Measurements from ENCODE around the gene SIRPB2. TPM values are rescaled to one million over a fixed set of nuclear protein-coding genes. Genes with fewer than 3 reads are reported as not detected.

Gene SIRPB2
- total and polyA plus RNA-seq, 10 of the 15 experiments (the other 5 are each of a cell fraction or from before 2014, with no cell fraction given) = not detected

- Histone ChIP-seq H3K79me2 (ENCODE audit: control insufficient read depth, insufficient read depth, low read length) (no peaks in the 10 kb centered on the region), H2AFZ (ENCODE audit: control insufficient read depth, low read depth, low read length) (no peak overlapping the region), H3K9ac (ENCODE audit: control insufficient read depth, insufficient read depth, low read length) (no peak overlapping the region), H3K27me3 (replicated peaks in 1 of 2; ENCODE audit: control insufficient read depth in 2 of 2, insufficient read depth in 2 of 2, low read length in 1 of 2) (peaks cover 0 to 2% of the 10 kb centered on the region in 2 experiments; a peak in 1 of 4 replicates), H3K27ac (ENCODE audit: control insufficient read depth, insufficient read depth) (no peak overlapping the region), H3K4me2 (ENCODE audit: control insufficient read depth, insufficient read depth) (no peak overlapping the region), H4K20me1 (ENCODE audit: control insufficient read depth, insufficient read depth) (no peaks in the 10 kb centered on the region), H3K4me3 (no peak overlapping the region), H3K9me3 (replicated peaks; ENCODE audit: control insufficient read depth, insufficient read depth, low read length) (no peaks in the 10 kb centered on the region; the same call in 2 of the 3 replicates), H3K36me3 (ENCODE audit: control insufficient read depth in 2 of 2, insufficient read depth in 2 of 2, low read length in 1 of 2) (no peaks in the 10 kb centered on the region), H3K4me1 (ENCODE audit: control insufficient read depth, insufficient read depth, low read length) (no peaks in the 10 kb centered on the region; the same call in 1 of the 2 replicates)
- FAIRE-seq = no peak
- in situ Hi-C loops (cut with MboI) = no loop called here
- 0% methylated on average over 2 of the region's 2 CpGs for WGBS (ENCODE audit: insufficient coverage, insufficient replicate concordance, low lambda C conversion rate, missing lambda C conversion rate)
- intact Hi-C loops (cut with micrococcal nuclease; ENCODE audit: unreplicated experiment) = no loop called here
- SMC1A ChIA-PET (ENCODE audit: uncharacterized antibody, unreplicated experiment) = interaction anchor here (1.3 kb wide), 1 partner anchor 10 kb away, joined by 8 read pairs; no protein-coding TSS in a partner anchor
- TF ChIP-seq NBN (IDR thresholded peaks at IDR 0.05) (no peak), SPI1 (IDR thresholded peaks at IDR 0.05; ENCODE audit: borderline replicate concordance, insufficient read depth, low read depth, low read length) (peak; percentile 76), MTA2 (IDR thresholded peaks at IDR 0.05; ENCODE audit: low read depth) (peak; percentile 27; the same call in 1 of the 2 replicates)
- CTCF ChIA-PET = interaction anchor here (1.0 to 4.2 kb wide), 3 partner anchors 12 to 23 kb away, joined by 3 to 28 read pairs (median 4); no protein-coding TSS in a partner anchor
- no TSS peak for BruUV-seq (replicated peaks)
- ATAC-seq = peak; percentile 65
- POLR2A ChIA-PET = no interaction called here
- no peak for DNase-seq (ENCODE audit: low read depth, low spot score)
- RAD21 ChIA-PET (ENCODE audit: unreplicated experiment) = interaction anchor here (1.5 kb wide), 1 partner anchor 25 kb away, joined by 4 read pairs; no protein-coding TSS in a partner anchor
These were observed 831 bp upstream of the SIRPB2 start for GRCh38 chr20:1491860-1492642.

GRCh38 chr20:1490643-1491195 lies 501 bp downstream of the SIRPB2 start:
- Histone ChIP-seq H3K4me2 (ENCODE audit: control insufficient read depth, insufficient read depth) (no peak overlapping the region), H4K20me1 (ENCODE audit: control insufficient read depth, insufficient read depth) (no peaks in the 10 kb centered on the region), H2AFZ (ENCODE audit: control insufficient read depth, low read depth, low read length) (no peak overlapping the region), H3K27me3 (replicated peaks in 1 of 2; ENCODE audit: control insufficient read depth in 2 of 2, insufficient read depth in 2 of 2, low read length in 1 of 2) (peaks cover 0 to 2% of the 10 kb centered on the region in 2 experiments; a peak in 1 of 4 replicates), H3K79me2 (ENCODE audit: control insufficient read depth, insufficient read depth, low read length) (no peaks in the 10 kb centered on the region), H3K27ac (ENCODE audit: control insufficient read depth, insufficient read depth) (no peak overlapping the region), H3K9me3 (replicated peaks; ENCODE audit: control insufficient read depth, insufficient read depth, low read length) (no peaks in the 10 kb centered on the region; the same call in 2 of the 3 replicates), H3K4me1 (ENCODE audit: control insufficient read depth, insufficient read depth, low read length) (no peaks in the 10 kb centered on the region; the same call in 1 of the 2 replicates), H3K36me3 (ENCODE audit: control insufficient read depth in 2 of 2, insufficient read depth in 2 of 2, low read length in 1 of 2) (no peaks in the 10 kb centered on the region), H3K9ac (ENCODE audit: control insufficient read depth, insufficient read depth, low read length) (no peak overlapping the region), H3K4me3 (no peak overlapping the region)
- 45% methylated on average over 9 of the region's 9 CpGs for WGBS (ENCODE audit: insufficient coverage, insufficient replicate concordance, low lambda C conversion rate, missing lambda C conversion rate)
- intact Hi-C loops (cut with micrococcal nuclease; ENCODE audit: unreplicated experiment) (no loop called here), in situ Hi-C loops (cut with MboI) (no loop called here)
- no peak for FAIRE-seq
- ATAC-seq = no peak
- no TSS peak for BruUV-seq (replicated peaks)
- no peak for TF ChIP-seq RAD51 (IDR thresholded peaks at IDR 0.05)
- no peak for TF ChIP-seq NFYA (IDR thresholded peaks at IDR 0.05; ENCODE audit: borderline replicate concordance, low read depth, low read length)
- TF ChIP-seq SREBF1 (IDR thresholded peaks at IDR 0.05; ENCODE audit: low read length) = no peak
- ChIA-PET RAD21 (ENCODE audit: unreplicated experiment) (interaction anchor here (1.0 to 1.4 kb wide), 2 partner anchors 13 to 19 kb away, joined by 3 to 5 read pairs; no protein-coding TSS in a partner anchor), SMC1A (ENCODE audit: uncharacterized antibody, unreplicated experiment) (interaction anchor here (2.0 kb wide), 1 partner anchor 13 kb away, joined by 5 read pairs; no protein-coding TSS in a partner anchor), POLR2A (no interaction called here), CTCF (interaction anchor here (4.2 kb wide), 1 partner anchor 13 kb away, joined by 28 read pairs; no protein-coding TSS in a partner anchor)
- DNase-seq (ENCODE audit: low read depth, low spot score) = no peak

Data from GM12878 (cell line).